HL-60/S4 treated with phorbol 12-myristate 13-acetate at 8.2 ng/mL for 4 days and 3 days (cell line): ENCODE results near the gene HAUS5.
"Not testable (repeated sequence)": the region's sequence is repeated elsewhere in the genome, so short reads cannot be mapped to it uniquely, and the experiment has no call there.

ENCODE experiments used
- in situ Hi-C: fragments of 300-500 bp; cut with MboI; formaldehyde crosslinking; loops from 2 replicates; pipeline ENCODE4 v1.15.0; 2022; ENCODE audit warnings: low sequenced_read_pairs

HAUS5 gene, protein sequence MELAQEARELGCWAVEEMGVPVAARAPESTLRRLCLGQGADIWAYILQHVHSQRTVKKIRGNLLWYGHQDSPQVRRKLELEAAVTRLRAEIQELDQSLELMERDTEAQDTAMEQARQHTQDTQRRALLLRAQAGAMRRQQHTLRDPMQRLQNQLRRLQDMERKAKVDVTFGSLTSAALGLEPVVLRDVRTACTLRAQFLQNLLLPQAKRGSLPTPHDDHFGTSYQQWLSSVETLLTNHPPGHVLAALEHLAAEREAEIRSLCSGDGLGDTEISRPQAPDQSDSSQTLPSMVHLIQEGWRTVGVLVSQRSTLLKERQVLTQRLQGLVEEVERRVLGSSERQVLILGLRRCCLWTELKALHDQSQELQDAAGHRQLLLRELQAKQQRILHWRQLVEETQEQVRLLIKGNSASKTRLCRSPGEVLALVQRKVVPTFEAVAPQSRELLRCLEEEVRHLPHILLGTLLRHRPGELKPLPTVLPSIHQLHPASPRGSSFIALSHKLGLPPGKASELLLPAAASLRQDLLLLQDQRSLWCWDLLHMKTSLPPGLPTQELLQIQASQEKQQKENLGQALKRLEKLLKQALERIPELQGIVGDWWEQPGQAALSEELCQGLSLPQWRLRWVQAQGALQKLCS

DNA sequence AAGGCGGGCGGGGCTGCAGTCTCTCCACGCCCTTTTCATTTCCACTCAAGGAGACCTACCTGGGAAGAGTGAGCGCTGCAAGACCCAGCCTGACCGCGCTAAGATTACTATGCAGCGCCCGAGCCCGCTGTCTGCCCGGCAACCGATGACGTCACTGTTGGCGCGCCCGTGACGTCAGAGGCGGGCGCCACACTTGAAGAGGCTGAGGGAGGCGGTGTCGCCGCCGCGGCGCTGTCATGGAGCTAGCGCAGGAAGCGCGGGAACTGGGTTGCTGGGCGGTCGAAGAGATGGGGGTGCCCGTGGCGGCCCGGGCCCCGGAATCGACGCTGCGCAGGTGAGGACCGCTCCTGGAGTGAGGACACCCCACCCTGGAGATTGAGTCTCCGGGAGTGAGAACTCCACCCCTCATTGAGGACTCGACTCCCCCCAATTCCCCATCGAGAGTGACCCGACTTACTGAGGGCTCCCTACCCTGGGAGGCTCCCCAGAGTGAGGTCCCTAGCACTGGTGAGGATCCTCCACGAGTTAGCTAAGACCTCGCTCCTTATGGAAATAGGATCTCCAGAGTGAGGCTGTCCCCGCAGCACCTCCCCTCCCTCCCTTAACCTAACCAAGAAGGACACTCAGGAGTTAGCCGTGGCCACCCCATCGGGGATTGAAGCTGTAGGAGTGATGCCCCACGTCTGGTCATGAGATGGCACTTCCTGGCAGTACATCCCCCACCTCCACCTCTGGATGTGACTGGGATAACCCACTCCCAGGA, at the start of gene HAUS5:
Gene HAUS5, plus strand, starts transcription at position 177 of the 763 bp plus-strand sequence. Its CDS starts 60 bp downstream, at position 237.
- in situ Hi-C loops, result no loop called here

DNA sequence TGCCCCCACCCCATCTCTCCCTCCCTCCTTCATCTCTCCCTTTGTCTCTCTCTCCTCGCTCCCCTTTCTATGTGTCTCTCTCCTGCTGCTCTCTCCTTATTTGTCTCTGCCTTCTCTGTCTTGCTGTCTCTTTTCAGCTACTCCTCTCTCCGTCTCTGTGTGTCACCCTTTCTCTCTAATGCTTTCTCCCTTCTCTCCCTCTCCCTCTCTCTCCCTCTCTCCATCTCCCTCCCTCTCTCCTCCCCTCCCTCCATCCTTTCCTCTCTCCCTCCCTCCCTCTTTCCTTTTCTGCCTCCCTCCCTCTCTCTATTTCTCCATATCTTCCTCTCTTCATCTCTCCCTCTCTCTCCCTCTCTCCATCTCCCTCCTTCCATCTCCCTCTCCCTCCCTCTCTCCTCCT, 49.8 kb upstream of the HAUS5 start:
- in situ Hi-C loops, result no loop called here

DNA sequence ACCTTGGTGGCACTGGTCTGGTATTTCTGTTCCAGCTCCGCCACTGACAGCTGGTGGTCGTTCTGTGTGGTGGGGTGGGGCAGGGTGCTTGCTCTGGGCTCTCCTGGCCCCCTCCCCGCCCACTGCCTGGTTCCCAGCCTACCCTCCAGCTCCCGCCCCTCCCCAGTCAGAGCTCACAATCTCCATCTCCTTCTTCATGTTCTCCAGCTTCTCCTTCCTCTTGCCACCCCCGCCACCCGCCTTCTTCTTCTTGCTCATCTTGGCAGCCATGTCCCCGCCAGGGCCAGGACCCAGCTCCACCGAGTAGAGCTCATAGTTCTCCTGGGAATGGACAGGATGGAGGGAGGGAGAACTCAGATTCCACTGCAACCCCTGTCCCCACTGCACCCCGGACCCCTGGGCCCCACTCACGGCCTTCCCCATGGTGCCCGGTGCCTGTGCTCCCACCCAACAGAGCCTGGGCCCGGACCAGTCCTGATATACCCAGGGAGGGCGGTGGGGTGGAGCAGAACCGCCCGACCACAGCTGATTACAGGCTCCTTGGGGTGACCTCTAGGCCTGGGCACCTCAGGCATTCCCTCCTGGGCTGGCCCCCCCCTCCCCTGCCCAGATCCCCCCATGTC, 49.2 kb upstream of the HAUS5 start, which contains the start of gene ATP4A:
Gene ATP4A, minus strand, starts transcription at position 452 of the 623 bp plus-strand sequence. Its CDS starts 29 bp downstream, at position 423.
- in situ Hi-C loops, result no loop called here

DNA sequence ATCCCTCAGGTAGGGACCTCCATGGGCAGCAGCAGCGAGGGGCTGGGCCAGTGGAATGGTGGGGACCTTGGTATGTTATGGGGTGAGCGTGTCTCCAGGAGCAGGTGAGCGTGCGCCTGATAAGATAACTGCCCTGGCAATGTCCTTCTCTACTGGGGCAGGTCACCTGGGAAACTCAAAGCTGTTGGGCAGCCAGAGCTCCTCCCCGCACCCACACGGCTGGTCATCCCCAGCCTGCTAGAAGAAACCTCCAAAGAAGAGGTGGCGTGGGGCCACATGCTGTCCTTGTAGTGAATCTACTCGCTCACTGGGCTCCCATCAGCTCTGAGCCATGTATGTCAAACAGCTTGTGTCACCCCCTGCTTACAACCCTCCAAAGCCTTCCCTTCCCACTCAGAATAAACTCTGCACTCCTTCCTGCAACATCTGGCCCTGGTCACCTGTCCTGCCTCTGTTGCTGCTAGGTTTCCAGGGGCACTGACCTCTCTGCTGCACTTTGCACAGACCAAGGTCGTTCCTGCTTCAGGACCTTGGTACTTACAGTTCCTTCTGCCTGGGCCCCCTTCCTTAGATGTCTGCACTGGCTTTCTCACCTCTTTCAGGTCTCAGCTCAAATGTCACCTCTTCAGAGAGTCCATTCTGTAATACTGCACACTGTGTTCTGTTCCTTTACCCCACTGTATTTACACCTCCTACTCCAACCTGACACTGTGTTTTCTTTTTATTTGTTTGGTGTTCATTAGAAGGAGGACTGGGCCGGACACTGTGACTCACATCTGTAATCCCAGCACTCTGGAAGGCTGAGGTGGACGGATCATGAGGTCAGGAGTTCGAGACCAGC, 47.3 kb upstream of the HAUS5 start:
- in situ Hi-C loops, result no loop called here

DNA sequence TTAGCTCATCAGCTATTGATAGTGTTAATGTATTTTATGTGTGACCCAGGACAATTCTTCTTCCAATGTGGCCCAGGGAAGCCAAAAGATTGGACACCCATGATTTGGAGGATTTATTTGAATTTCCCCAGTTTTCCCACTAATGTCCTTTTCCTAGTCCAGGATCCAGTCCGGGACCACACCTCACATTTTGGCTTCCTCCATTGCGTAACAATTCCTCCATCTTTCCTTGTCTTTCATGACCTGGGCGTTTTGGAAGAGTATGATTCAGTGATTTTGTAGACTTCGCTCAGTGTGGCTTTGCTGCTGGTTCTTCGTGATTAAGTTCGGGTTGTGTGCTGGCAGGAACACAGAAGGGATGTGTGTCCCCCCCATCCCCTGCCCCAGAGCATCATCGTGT, 45.8 kb upstream of the HAUS5 start:
- in situ Hi-C loops, result no loop called here

DNA sequence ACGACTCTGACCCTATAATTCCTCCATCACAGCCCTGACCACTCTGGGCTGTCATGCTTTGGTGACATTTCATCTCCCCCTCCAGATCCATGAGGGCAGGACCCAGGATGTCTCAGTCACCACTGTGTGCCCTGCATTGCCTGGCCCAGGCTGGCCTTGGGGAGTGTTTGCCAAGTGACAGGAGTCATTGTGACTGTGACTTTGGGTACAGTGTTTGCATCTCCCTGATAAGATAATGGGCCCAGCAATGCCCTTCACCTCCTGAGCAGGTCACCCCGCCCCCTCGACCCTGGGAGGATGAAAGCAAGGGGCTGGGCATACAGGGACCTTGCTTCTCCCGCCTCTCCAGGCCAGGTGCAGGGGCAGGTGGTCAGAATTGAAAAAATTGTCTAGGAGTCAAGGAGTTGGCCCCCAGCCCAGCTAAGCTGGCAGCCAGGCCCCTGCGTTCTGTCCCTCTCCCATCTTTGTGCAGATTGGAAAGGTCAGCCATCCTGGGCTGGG, 43.2 kb upstream of the HAUS5 start:
- in situ Hi-C loops, result no loop called here

DNA sequence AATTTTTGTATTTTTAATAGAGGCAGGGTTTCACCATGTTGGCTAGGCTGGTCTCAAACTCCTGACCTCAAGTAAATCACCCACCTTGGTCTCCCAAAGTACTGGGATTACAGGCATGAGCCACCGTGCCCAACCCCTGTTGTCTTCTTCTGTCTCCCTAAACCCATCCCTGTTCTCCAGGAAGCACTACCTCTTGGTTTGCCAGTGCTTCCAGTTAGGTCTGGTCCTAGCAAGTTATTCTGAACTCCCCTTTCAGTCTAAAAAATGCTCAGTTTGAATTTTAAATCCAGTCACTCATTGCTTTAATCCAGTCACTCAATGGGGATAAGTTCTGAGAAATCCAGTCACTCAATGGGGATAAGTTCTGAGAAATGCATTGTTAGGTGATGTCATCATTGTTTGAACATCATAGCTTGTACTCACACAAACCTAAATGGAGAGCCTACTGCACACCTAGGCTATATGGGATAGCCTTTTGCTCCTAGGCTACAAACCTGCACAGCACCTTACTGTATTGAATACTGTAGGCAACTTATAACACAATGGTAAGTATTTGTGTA, 41.0 kb upstream of the HAUS5 start:
- in situ Hi-C loops, result no loop called here

DNA sequence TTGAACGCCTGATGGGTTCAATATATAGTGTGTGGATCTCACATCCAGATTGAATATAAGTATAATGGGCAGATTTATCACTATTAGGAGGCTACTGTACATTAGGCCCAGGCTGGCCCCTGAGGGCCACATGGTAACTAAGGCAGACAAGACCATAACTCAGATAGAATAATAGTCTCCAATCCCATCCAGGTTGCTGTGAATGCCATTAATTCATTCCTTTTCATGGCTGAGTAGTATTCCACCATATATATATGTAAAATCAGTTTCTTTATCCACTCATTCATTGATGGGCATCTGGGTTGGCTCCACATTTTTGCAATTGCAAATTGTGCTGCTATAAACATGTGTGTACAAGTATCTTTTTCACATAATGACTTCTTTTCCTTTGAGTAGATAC, 34.6 kb upstream of the HAUS5 start:
- in situ Hi-C loops, result no loop called here

DNA sequence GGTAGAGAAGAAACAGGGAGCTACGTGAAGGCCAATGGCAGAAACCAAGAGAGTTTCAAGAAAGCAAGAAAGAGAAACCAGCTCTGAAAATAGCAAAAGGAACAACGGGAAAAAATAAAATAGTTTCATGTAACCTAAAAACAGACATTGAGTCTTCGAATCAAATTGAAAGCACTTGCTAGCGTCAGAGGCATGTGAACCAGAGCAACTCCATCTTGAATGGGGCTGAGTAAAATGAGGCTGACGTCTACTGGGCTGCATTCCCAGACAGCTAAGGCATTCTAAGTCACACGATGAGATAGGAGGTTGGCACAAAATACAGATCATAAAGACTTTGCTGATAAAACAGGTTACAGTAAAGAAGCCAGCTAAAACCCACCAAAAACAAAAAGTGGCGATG, 33.8 kb upstream of the HAUS5 start:
- in situ Hi-C loops, result no loop called here

DNA sequence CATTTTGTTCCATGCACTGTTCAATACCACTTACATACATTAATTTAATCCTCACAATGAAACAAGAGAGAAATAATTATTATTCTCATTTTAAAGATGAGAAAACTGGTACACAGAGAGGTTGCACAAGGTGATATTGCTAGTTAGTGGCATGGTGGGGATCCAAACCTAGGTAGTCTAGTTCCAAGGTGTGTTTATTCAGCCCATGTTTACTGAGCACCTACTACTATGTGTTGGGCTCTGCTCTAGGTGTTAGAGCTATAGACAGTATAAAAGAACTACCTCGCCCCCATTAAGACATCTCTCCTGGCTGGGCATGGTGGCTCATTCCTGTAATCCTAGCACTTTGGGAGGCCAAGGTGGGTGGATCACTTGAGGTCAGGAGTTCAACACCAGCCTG, 29.8 kb upstream of the HAUS5 start:
- in situ Hi-C loops, result no loop called here

DNA sequence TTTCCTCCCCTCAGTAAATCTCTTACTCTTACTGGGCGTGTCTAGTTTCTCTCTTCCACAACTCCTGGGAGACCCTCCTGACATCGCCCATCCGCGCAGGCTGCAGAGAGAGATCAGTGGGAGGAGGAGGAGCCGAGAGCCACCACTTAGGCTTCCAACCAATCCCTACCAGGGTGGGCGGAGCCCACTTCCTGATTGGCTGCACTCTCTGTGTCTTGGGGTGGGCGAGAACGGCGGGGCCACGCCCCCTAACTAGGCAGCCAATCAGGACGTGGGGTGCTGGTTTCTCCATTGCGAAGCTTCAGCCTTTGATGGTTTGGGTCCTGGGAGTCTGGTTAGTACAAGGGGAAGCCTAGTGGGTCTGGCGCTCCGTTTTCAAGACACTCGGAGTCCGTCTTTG, 26.7 kb upstream of the HAUS5 start, which contains the start of gene PMIS2:
Gene PMIS2, plus strand, starts transcription at position 326 of the 400 bp plus-strand sequence. CDS start 87 bp downstream, outside the sequence.
- in situ Hi-C loops, result no loop called here

DNA sequence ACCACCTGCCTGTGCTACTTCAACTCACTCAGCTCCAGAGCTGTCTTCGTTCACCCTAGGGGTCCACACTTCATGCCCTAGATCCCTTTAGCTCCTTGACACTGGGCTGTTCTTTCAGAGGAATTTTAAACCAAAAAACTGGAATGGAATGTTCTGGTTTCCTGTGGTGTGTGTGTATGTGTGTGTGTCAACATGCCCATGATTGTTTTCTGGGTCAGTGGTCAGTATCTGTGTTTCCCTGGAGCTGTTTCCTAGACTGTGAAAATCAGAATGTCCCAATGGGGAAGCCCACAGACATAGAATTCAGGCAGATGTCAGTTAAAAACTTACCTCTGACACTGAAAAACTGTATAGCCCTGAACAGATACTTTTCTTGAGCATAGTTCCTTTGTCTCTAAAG, 25.2 kb upstream of the HAUS5 start:
- in situ Hi-C loops, result no loop called here

DNA sequence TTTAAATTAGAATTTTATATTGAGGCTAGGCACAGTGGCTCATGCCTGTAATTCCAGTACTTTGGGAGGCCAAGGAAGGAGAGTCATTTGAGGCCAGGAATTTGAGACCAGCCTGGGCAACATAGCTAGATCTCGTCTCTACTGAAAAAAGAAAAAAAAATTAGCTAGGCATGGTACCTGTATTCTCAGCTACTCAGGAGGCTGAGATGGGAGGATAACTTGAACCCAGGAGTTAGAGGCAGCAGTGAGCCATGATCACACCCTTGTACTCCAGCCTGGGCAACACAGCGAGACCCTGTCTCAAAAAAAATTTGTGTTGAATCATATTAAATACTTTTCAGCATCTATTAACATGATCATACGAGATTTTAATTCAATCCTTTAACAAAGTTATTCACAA, 21.7 kb upstream of the HAUS5 start:
- in situ Hi-C loops, result no loop called here

DNA sequence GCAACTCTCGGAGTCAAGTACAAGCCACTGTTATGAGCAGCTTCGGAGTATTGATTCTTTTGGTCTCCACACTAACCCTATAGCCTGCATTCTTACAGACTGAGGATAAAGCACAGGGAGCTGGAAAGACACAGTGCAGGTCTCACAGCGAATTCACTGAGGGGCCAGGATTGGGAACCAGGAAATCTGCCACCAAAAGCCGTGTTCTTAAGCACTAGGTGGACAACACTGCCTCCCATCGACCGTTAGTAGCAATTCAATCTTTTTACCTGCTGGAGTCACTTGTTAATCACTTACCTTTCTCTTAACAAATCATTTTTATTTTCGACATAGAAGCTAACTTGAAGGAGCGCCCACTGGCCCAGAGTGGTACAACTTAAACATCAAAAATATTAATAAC, 20.3 kb upstream of the HAUS5 start:
- in situ Hi-C loops, result no loop called here

DNA sequence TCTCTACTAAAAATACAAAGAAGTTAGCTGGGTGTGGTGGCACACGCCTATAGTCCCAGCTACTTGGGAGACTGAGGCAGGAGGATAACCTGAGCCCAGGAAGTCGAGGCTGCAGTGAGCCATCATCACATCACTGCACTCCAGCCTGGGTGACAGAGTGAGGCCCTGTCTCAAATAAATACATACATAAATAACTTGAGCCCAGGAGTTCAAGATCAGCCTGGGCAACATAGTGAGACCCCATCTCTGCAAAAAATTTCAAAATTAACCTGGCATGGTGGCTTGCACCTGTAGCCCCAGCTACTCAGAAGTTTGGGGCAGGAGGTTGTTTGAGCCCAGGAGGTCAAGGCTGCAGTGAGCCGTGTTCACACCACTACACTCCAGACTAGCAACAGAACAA, 17.5 kb upstream of the HAUS5 start:
- in situ Hi-C loops, result not testable (repeated sequence)

DNA sequence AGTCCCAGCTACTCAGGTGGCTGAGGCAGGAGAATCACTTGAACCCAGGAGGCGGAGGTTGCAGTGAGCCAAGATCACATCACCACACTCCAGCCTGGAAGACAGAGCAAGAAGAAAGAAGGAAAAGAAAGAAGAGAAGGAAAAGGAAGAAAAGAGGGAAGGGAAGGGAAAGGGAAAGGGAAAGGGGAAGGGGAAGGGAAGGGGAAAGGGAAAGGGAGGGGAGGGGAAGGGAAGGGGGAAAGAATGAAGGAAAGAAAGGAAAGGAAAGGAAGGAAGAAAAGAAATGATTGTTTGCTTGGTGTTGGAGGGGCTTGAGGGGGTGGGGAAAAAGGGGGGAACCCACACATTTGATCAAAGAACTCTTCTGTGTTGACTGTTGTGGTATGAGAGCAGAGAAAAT, 16.6 kb upstream of the HAUS5 start:
- in situ Hi-C loops, result no loop called here

DNA sequence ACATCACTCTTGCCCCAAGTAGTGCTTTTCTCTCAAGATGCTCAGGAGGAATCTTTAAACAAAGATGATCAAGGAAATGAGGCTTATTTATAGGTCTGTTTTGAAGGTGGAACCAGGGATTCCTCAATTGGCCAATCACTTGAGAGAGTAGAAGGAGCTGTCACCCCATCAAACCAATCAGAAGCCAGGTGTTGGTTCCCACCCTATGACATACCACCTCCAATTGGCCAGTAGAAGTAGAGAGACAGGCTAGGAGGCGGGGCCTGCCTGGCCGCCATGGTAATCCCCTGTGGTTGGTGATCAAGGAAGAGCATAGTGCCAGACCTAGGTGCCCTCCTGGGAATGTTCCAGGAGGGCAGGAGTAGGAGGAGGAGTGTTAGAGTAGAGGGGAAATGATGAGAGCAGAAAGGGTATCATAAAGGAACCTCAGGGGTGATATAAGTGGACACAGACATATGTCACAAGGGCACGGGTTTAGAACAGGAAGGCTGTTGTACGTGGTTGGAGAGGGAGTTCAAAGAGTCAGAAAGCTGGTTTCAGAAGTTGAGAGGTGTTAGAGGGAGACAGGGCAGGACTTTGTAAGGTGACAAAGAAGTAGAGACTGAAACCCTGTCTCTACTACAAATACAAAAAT, 16.1 kb upstream of the HAUS5 start:
- in situ Hi-C loops, result no loop called here

DNA sequence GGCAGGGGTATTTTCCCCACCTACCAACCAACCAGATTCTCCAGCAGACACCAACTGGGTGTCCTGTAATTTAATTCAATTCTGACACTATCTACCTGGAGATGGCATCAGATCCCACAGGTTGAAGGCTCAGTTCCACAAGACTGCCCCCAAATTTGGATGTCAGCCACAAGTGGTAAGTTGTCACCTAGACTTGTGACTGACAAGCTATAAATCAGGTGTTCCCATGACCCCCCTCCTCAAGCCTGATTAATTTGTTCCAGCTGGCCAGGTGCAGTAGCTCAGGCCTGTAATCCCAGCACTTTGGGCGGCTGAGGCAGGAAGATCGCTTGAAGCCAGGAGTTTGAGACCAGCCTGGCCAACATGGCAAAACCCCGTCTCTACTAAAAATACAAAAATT, 10.6 kb upstream of the HAUS5 start:
- in situ Hi-C loops, result no loop called here

DNA sequence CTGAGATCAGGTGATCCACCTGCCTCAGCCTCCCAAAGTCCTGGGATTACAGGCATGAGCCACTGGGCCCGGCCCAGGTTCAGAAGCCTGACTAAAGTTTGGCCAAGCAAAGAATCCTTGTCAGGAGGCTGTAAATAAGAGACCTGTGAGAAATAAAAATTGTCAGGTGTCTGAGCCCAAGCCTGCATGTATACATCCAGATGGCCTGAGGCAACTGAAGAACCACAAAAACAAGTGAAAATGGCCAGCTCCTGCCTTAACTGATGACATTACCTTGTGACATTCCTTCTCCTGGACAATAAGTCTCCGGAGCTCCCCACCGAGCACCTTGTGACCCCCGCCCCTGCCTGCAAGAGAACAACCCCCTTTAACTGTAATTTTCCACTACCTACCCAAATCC, 8.1 kb upstream of the HAUS5 start:
- in situ Hi-C loops, result not testable (repeated sequence)
